GM19035 (cell line): ENCODE data around the gene KAZN.

Source experiments
- ATAC-seq: cut with Tn5 transposase; IDR thresholded peaks from one replicate; pipeline ENCODE4 v1.9.1; 2021; ENCODE audit not compliant: unreplicated experiment

KAZN gene

DNA sequence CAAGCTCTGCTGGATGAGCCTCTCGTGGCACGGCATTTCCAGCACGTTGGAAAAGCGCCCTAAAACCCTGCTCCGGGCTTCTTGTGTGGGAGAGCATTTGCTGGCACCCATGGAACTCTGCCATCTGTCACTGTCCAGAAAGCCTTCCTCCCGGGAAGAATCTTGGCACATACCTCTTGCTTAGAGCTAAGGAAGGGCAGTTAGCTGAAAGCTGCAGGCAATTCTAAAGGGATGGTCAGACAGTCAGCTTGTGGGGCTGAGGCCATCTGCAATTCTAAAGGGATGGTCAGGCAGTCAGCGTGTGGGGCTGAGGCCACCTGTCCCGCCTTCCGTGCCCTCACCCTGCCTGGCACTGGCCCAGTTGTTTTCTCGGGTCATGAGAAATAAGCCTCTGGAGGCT, 416.0 kb downstream of the KAZN start:
- ATAC-seq: no peak

DNA sequence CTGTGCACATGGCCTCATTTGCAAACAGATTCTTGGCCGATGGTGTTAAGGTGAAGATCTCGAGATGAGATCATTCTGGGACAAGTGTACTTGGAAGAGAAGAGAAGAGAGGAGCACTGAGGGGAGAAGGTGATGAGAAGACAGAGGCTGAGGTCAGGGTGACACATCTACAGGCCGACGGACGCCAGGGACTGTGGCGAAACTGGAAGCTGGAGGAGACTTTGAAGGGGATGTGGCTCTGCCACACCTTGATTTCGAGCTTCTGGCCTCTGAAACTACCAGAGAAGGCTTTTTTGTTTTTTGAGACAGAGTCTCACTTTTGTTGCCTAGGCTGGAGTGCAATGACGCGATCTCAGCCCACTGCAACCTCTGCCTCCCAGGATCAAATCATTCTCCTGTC, 417.5 kb downstream of the KAZN start:
- no peak for ATAC-seq

DNA sequence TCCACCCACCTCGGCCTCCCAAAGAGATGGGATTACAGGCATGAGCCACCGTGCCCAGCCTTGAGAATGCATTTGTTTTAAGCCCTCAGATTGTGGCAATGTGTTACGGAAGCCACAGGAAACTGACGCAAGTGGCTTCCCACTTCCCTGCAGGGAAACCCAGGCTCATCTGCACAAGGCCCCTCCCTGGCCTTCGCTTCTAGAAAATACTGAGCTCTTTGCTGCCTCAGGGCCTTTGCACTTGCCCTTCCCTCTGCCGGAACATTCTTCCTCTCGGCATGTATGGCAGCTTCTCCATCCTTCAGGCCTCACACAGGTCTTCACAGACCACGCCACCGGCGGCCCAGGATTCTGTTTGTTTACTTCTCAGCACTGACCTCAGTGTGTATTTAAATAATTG, 418.0 kb downstream of the KAZN start:
- no peak for ATAC-seq

DNA sequence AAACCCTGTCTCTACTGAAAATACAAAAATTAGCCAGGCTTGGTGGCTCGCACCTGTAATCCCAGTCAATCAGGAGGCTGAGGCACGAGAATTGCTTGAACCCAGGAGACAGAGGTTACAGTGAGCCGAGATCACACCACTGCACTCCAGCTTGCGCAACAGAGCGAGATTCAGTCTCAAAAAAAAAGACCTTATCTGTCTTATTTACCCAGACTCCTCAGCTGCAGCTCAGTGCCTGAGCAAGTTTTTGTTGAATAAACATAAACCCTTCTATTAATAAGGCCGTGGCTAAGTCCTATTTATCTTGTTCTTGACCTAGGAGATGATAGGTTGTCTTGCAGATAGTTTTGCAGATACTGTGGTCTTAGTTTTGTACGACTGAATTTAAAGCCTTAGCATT, 418.6 kb downstream of the KAZN start:
- no peak for ATAC-seq

DNA sequence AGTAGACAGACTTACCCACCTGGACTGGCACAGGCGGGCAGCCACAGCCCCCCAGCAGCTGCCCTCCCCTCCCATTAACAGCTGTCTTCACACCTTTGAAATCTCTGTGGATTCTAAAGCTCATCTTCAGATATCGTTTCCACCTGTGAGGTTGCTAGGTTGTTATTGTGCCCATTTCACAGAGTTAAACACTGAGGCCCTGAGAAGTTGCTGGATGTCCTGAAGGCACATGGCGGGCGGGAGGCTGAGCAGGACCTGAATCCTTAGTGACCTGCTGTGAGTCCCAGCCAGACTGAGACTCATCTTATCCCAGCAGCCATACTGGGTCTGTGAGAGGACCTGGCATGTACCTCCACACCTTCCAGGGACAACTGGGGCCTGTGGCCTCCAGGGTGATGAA, 420.3 kb downstream of the KAZN start:
- ATAC-seq: no peak

DNA sequence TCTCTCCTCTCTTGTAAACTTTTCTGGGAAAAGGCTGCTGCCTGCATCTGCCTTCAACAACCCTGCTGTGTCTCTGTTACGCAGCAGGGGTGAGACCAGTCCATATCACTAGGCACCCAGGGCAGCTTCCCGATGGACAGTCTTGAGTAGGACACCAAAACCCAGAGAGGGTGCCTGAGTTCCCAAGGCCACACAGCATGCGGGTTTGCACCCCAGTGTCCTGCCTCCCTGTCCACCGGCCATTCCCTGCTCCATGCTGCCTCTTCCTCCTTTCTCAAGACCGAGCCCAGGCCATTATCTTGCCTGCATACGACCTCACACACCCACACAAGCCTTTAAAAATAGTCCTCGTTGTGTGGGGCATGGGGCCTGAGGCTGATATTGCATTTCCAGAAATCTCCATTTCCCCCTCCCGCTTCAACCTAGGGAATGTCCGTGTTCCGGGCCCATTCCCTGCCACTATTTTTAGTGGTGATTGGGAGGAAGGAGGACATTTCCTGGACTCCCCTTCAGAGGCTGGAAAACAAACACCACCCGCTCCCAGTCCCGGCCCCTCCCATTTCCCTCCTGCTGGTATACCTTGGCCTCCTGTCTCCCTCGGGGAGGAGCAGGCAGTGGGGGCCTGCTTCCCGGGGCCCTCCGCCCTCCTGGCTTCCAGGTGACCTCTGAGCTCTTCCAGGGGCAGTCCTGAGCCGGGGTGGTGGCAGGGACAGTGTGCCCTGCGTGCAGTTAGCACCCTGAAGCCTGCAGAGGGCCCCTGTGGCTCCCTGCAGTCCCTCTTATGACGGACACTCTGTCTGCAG, 422.7 kb downstream of the KAZN start:
- ATAC-seq: no peak

- ATAC-seq: no peak
Measured at GRCh38 chr1:15022048-15022447, 423.6 kb downstream of the KAZN start.

GRCh38 chr1:15023205-15023604, 424.7 kb downstream of the KAZN start:
- no peak for ATAC-seq

GRCh38 chr1:15023976-15024375, 425.5 kb downstream of the KAZN start:
- ATAC-seq: no peak

DNA sequence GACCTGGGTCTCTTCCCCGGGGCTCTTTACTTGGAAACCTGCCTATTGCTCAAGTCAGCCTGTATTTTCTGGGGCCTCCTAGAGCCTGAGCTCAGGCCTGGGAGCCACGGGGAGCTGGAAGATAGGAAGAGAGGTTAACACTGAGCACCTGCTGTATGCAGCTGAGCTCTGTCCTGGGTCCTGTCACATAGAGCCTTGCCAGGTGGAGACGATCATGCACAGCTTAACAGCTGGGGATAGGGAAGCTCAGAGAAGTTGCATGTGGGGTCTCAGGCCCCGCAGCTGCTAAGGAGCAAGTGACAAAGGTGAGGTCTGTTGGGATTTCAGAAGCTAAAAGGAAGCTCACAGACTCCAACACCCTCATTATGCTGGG, 427.6 kb downstream of the KAZN start:
- ATAC-seq: no peak

- no peak for ATAC-seq
Measured at GRCh38 chr1:15027515-15027986, 429.1 kb downstream of the KAZN start.

GRCh38 chr1:15028102-15028501, 429.6 kb downstream of the KAZN start:
- no peak for ATAC-seq

GRCh38 chr1:15028616-15029015, 430.1 kb downstream of the KAZN start:
- ATAC-seq: no peak

GRCh38 chr1:15029036-15029435, 430.6 kb downstream of the KAZN start:
- ATAC-seq: no peak

DNA sequence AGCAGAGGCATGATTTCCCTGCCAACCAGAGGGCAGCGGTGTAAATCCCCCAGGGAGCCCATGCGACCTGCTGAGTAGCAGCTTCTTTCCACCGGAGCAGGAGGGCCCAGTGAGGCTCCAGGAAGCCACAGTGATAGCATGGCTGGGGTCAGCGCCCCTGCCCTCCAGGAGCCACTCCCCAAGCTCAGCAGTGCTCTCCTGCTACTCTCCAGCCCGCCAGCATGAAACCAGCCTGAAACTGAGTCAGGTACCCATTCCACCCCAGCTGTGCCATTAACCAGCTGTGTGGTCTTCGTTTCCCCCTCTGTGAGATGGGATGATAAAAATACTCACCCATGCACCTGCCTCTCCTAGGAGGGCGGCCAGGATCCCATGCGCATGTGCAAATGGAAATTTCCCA, 431.3 kb downstream of the KAZN start:
- no peak for ATAC-seq

DNA sequence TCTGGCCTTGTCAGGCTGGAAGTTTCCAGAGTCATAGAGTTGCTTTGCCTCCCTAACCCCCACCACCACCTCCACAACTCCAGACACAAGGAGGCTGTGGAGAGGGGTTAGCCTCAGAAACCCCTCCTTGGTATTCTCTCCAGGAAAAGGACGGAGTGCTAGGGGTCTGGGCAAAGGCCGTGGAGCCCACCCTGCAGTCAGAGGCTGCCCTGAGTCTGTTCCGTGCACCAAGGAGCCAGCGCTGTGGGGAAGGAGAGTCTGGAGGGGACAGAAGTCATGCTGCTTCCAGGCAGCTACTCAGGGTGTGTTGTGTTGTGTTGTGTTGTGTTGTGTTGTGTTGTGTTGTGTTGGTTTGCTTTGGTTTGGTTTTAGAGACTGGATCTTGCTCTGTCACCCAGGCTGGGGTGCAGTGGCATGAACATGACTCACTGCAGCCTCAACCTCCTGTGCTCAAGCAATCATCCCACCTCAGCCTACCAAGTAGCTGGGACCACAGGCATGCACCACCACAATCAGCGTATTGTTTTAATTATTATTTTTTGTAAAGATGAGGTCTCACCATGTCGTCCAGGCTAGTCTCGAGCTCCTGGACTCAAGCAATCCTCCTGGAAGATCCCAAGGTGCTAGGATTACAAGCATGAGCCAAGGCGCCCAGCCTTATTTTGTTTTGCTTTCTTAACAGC, 432.9 kb downstream of the KAZN start:
- ATAC-seq: no peak

DNA sequence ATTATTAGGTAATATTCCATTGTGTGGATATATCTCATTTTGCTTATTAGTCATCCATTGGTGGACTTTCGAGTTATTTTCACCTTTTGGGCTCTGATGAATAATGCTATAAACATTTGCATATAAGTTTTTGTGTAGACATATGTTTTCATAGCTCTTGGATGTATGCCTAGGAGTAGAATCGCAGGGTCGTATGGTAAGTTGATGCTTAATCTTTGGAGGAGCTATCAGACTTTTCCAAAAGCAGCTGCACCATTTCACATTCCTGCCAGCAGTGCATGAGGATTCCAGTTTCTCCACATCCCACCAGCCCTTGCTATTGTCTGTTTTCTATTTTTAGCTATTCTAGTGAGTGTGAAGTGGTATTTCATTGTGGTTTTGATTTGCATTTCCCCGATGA, 434.8 kb downstream of the KAZN start:
- no peak for ATAC-seq

GRCh38 chr1:15034656-15035055, 436.2 kb downstream of the KAZN start:
- no peak for ATAC-seq

GRCh38 chr1:15035236-15035635, 436.8 kb downstream of the KAZN start:
- ATAC-seq: no peak

DNA sequence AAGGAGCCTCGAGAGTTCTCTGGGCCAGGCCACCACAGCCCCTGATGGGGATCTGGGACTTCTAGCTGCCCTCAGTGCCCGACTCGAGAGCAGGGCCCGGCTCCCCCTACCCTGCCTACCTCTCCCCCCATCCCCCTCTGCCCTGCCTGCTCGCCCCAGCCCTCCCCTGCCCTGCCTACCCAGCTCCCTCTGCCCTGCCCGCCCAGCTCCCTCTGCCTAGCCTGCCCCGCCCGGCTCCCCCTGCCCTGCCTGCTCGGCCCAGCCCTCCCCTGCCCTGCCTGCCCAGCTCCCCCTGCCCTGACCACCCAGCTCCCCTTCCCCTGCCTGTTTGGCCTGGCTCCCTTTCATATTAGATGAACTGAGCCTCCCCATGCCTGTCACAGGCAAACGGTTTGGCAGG, 437.6 kb downstream of the KAZN start:
- ATAC-seq: no peak

- ATAC-seq: no peak
Measured at GRCh38 chr1:15038232-15039016, 439.9 kb downstream of the KAZN start.
